ENCODE measurements around the gene TRAPPC2. TPM values are rescaled to one million over a fixed set of nuclear protein-coding genes. Genes with fewer than 3 reads are reported as not detected.

The TRAPPC2 gene
- total RNA-seq, 1 experiment from 2014 or later = 19.5 TPM

- intact Hi-C loops (cut with micrococcal nuclease; ENCODE audit: unreplicated experiment) = no loop called here
- no peaks in the 10 kb centered on the region for H3K27me3 ChIP-seq (replicated peaks; ENCODE audit: insufficient read depth, low read depth, low read length, poor library complexity)
- POLR2A ChIA-PET (ENCODE audit: low non-redundant PET) = no interaction called here
- BruUV-seq (replicated peaks) = no TSS peak
- H3K36me3 ChIP-seq (ENCODE audit: insufficient read depth, low read length, poor library complexity, severe bottlenecking) = peaks cover 22% of the 10 kb centered on the region
- no peaks in the 10 kb centered on the region for H3K9me3 ChIP-seq (ENCODE audit: low read depth, low read length, poor library complexity, severe bottlenecking)
- CTCF ChIA-PET = no interaction called here
- TF ChIP-seq CTCF (conservative IDR thresholded peaks at IDR 0.05; ENCODE audit: low read depth, low read length) (no peak), EZH2 (IDR thresholded peaks at IDR 0.05; ENCODE audit: borderline replicate concordance, low read depth, low read length, poor library complexity, severe bottlenecking) (no peak)
- peaks cover 6% of the 10 kb centered on the region for H3K4me1 ChIP-seq (ENCODE audit: insufficient read depth, low read length, poor library complexity, severe bottlenecking)
- H3K4me3 ChIP-seq (ENCODE audit: low read depth, low read length, poor library complexity, severe bottlenecking) = no peak overlapping the region
- no peak for DNase-seq (ENCODE audit: low spot score)
- no peak overlapping the region for H3K27ac ChIP-seq (ENCODE audit: low read depth, low read length, poor library complexity, severe bottlenecking)
These were observed 20.3 kb upstream of the TRAPPC2 start for GRCh38 chrX:13754765-13755164.

GRCh38 chrX:13752646-13753045 is 18.2 kb upstream of the TRAPPC2 start:
- Histone ChIP-seq H3K4me3 (ENCODE audit: low read depth, low read length, poor library complexity, severe bottlenecking) (no peak overlapping the region), H3K27me3 (replicated peaks; ENCODE audit: insufficient read depth, low read depth, low read length, poor library complexity) (no peaks in the 10 kb centered on the region), H3K4me1 (ENCODE audit: insufficient read depth, low read length, poor library complexity, severe bottlenecking) (no peaks in the 10 kb centered on the region), H3K9me3 (ENCODE audit: low read depth, low read length, poor library complexity, severe bottlenecking) (no peaks in the 10 kb centered on the region), H3K36me3 (ENCODE audit: insufficient read depth, low read length, poor library complexity, severe bottlenecking) (peaks cover 11% of the 10 kb centered on the region), H3K27ac (ENCODE audit: low read depth, low read length, poor library complexity, severe bottlenecking) (no peak overlapping the region)
- BruUV-seq (replicated peaks) = no TSS peak
- TF ChIP-seq EZH2 (IDR thresholded peaks at IDR 0.05; ENCODE audit: borderline replicate concordance, low read depth, low read length, poor library complexity, severe bottlenecking) = no peak
- TF ChIP-seq CTCF (conservative IDR thresholded peaks at IDR 0.05; ENCODE audit: low read depth, low read length) = no peak
- ChIA-PET CTCF (interaction anchor here (0.6 kb wide), 1 partner anchor 246 kb away, joined by 3 read pairs; no protein-coding TSS in a partner anchor), POLR2A (ENCODE audit: low non-redundant PET) (no interaction called here)
- intact Hi-C loops (cut with micrococcal nuclease; ENCODE audit: unreplicated experiment) = no loop called here
- no peak for DNase-seq (ENCODE audit: low spot score)

- Histone ChIP-seq H3K27me3 (replicated peaks; ENCODE audit: insufficient read depth, low read depth, low read length, poor library complexity) (no peaks in the 10 kb centered on the region), H3K36me3 (ENCODE audit: insufficient read depth, low read length, poor library complexity, severe bottlenecking) (peaks cover 9% of the 10 kb centered on the region), H3K9me3 (ENCODE audit: low read depth, low read length, poor library complexity, severe bottlenecking) (no peaks in the 10 kb centered on the region), H3K4me1 (ENCODE audit: insufficient read depth, low read length, poor library complexity, severe bottlenecking) (no peaks in the 10 kb centered on the region), H3K27ac (ENCODE audit: low read depth, low read length, poor library complexity, severe bottlenecking) (no peak overlapping the region), H3K4me3 (ENCODE audit: low read depth, low read length, poor library complexity, severe bottlenecking) (no peak overlapping the region)
- intact Hi-C loops (cut with micrococcal nuclease; ENCODE audit: unreplicated experiment) = no loop called here
- no TSS peak for BruUV-seq (replicated peaks)
- POLR2A ChIA-PET (ENCODE audit: low non-redundant PET) = no interaction called here
- CTCF ChIA-PET = no interaction called here
- DNase-seq (ENCODE audit: low spot score) = no peak
- TF ChIP-seq EZH2 (IDR thresholded peaks at IDR 0.05; ENCODE audit: borderline replicate concordance, low read depth, low read length, poor library complexity, severe bottlenecking) (no peak), CTCF (conservative IDR thresholded peaks at IDR 0.05; ENCODE audit: low read depth, low read length) (no peak)
These were observed 17.7 kb upstream of the TRAPPC2 start for GRCh38 chrX:13752141-13752540.
